ENCODE measurements around the gene SPACA7.

SPACA7 gene

GRCh38 chr13:112368883-112369282 lies 7.3 kb upstream of the SPACA7 start:
- Histone ChIP-seq H3K36me3 (ENCODE audit: low read length) (no peaks in the 10 kb centered on the region), H4K20me1 (ENCODE audit: low read depth, low read length) (no peaks in the 10 kb centered on the region), H3K9ac (ENCODE audit: low read length) (no peak overlapping the region), H3K9me3 (ENCODE audit: insufficient read depth, low read length) (no peaks in the 10 kb centered on the region), H2AFZ (ENCODE audit: low read depth, low read length, severe bottlenecking) (no peak overlapping the region), H3K9me2 (replicated peaks; ENCODE audit: insufficient read depth, low read length) (no peaks in the 10 kb centered on the region), H3K27ac (ENCODE audit: low read depth, low read length) (no peak overlapping the region), H3K4me3 (ENCODE audit: insufficient read depth, low read length, poor library complexity, severe bottlenecking) (no peak overlapping the region), H3K79me2 (ENCODE audit: insufficient read depth, low read length) (no peaks in the 10 kb centered on the region), H3K27me3 (ENCODE audit: low read length) (no peaks in the 10 kb centered on the region), H3K4me2 (ENCODE audit: low read depth, low read length, poor library complexity, severe bottlenecking) (no peak overlapping the region), H3F3A (ENCODE audit: insufficient read depth) (no peaks in the 10 kb centered on the region)
- TF ChIP-seq EZH2phosphoT487 (conservative IDR thresholded peaks at IDR 0.05; ENCODE audit: low read length) (no peak), CTCF (IDR thresholded peaks at IDR 0.05; ENCODE audit: insufficient read depth, low read length, poor library complexity, severe bottlenecking) (no peak)

- H3F3A ChIP-seq (ENCODE audit: insufficient read depth) = no peaks in the 10 kb centered on the region
- H3K36me3 ChIP-seq (ENCODE audit: low read length) = no peaks in the 10 kb centered on the region
- no peak overlapping the region for H3K4me3 ChIP-seq (ENCODE audit: insufficient read depth, low read length, poor library complexity, severe bottlenecking)
- H3K79me2 ChIP-seq (ENCODE audit: insufficient read depth, low read length) = no peaks in the 10 kb centered on the region
- no peaks in the 10 kb centered on the region for H3K9me3 ChIP-seq (ENCODE audit: insufficient read depth, low read length)
- no peaks in the 10 kb centered on the region for H4K20me1 ChIP-seq (ENCODE audit: low read depth, low read length)
- TF ChIP-seq CTCF (IDR thresholded peaks at IDR 0.05; ENCODE audit: insufficient read depth, low read length, poor library complexity, severe bottlenecking) = no peak
- no peak overlapping the region for H3K9ac ChIP-seq (ENCODE audit: low read length)
- H3K4me2 ChIP-seq (ENCODE audit: low read depth, low read length, poor library complexity, severe bottlenecking) = no peak overlapping the region
- H3K27me3 ChIP-seq (ENCODE audit: low read length) = no peaks in the 10 kb centered on the region
- H2AFZ ChIP-seq (ENCODE audit: low read depth, low read length, severe bottlenecking) = no peak overlapping the region
- H3K27ac ChIP-seq (ENCODE audit: low read depth, low read length) = no peak overlapping the region
- H3K9me2 ChIP-seq (replicated peaks; ENCODE audit: insufficient read depth, low read length) = no peaks in the 10 kb centered on the region
These were observed 5.8 kb upstream of the SPACA7 start for GRCh38 chr13:112370311-112370710.

- Histone ChIP-seq H3F3A (ENCODE audit: insufficient read depth) (no peaks in the 10 kb centered on the region), H3K27ac (ENCODE audit: low read depth, low read length) (no peak overlapping the region), H3K4me2 (ENCODE audit: low read depth, low read length, poor library complexity, severe bottlenecking) (no peak overlapping the region), H3K9me3 (ENCODE audit: insufficient read depth, low read length) (no peaks in the 10 kb centered on the region), H4K20me1 (ENCODE audit: low read depth, low read length) (no peaks in the 10 kb centered on the region), H2AFZ (ENCODE audit: low read depth, low read length, severe bottlenecking) (no peak overlapping the region), H3K36me3 (ENCODE audit: low read length) (no peaks in the 10 kb centered on the region), H3K79me2 (ENCODE audit: insufficient read depth, low read length) (no peaks in the 10 kb centered on the region), H3K27me3 (ENCODE audit: low read length) (no peaks in the 10 kb centered on the region), H3K9me2 (replicated peaks; ENCODE audit: insufficient read depth, low read length) (no peaks in the 10 kb centered on the region), H3K4me3 (ENCODE audit: insufficient read depth, low read length, poor library complexity, severe bottlenecking) (no peak overlapping the region), H3K9ac (ENCODE audit: low read length) (no peak overlapping the region)
- TF ChIP-seq EZH2phosphoT487 (conservative IDR thresholded peaks at IDR 0.05; ENCODE audit: low read length) (no peak), CTCF (IDR thresholded peaks at IDR 0.05; ENCODE audit: insufficient read depth, low read length, poor library complexity, severe bottlenecking) (no peak)
These were observed 1.9 kb upstream of the SPACA7 start for GRCh38 chr13:112374271-112374670.

GRCh38 chr13:112391746-112392145 lies 15.6 kb downstream of the SPACA7 start:
- H4K20me1 ChIP-seq (ENCODE audit: low read depth, low read length) = no peaks in the 10 kb centered on the region
- H3K4me3 ChIP-seq (ENCODE audit: insufficient read depth, low read length, poor library complexity, severe bottlenecking) = no peak overlapping the region
- H3F3A ChIP-seq (ENCODE audit: insufficient read depth) = no peaks in the 10 kb centered on the region
- H3K9me2 ChIP-seq (replicated peaks; ENCODE audit: insufficient read depth, low read length) = no peaks in the 10 kb centered on the region
- no peak overlapping the region for H3K4me2 ChIP-seq (ENCODE audit: low read depth, low read length, poor library complexity, severe bottlenecking)
- H3K9me3 ChIP-seq (ENCODE audit: insufficient read depth, low read length) = no peaks in the 10 kb centered on the region
- H2AFZ ChIP-seq (ENCODE audit: low read depth, low read length, severe bottlenecking) = no peak overlapping the region
- H3K36me3 ChIP-seq (ENCODE audit: low read length) = no peaks in the 10 kb centered on the region
- no peak overlapping the region for H3K9ac ChIP-seq (ENCODE audit: low read length)
- H3K27ac ChIP-seq (ENCODE audit: low read depth, low read length) = no peak overlapping the region
- H3K79me2 ChIP-seq (ENCODE audit: insufficient read depth, low read length) = no peaks in the 10 kb centered on the region
- TF ChIP-seq CTCF (IDR thresholded peaks at IDR 0.05; ENCODE audit: insufficient read depth, low read length, poor library complexity, severe bottlenecking) (no peak), EZH2phosphoT487 (conservative IDR thresholded peaks at IDR 0.05; ENCODE audit: low read length) (no peak)
- no peaks in the 10 kb centered on the region for H3K27me3 ChIP-seq (ENCODE audit: low read length)

Data from SU-DHL-6 (cell line).